ENCODE results near the gene TREX2.

DNA sequence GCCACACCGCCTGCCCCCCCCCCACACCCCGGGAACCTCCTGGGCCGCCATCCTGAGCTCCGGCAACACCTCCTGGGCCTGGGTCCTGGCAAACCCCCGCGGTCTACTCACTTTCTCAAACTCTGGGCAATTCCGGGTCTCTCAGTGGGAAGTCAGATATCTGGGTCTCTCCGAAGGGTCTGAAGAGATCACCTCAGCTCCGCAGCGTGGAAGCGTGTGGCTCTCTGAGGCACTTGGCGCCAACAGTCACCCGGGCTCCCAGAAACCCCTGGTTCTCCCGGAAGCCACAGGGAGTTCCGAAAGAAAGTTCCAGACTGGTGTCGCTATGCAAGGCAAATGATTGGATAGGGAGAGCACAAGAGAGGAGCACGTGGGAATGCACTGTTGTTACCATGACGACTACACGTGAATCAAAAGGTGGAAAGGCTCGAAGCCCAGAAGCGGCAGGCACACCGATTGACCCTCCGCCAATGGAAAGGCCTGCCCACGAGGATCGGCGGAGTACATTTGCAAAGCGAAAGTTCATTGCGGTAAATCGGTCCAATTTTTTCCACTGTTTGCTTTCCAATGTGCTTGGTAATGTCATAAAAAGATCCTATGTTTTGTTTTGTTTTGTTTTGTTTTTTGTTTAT, 44.6 kb downstream of the TREX2 start, which contains the start of gene PNMA6E:
- TF ChIP-seq, protein P1, sequence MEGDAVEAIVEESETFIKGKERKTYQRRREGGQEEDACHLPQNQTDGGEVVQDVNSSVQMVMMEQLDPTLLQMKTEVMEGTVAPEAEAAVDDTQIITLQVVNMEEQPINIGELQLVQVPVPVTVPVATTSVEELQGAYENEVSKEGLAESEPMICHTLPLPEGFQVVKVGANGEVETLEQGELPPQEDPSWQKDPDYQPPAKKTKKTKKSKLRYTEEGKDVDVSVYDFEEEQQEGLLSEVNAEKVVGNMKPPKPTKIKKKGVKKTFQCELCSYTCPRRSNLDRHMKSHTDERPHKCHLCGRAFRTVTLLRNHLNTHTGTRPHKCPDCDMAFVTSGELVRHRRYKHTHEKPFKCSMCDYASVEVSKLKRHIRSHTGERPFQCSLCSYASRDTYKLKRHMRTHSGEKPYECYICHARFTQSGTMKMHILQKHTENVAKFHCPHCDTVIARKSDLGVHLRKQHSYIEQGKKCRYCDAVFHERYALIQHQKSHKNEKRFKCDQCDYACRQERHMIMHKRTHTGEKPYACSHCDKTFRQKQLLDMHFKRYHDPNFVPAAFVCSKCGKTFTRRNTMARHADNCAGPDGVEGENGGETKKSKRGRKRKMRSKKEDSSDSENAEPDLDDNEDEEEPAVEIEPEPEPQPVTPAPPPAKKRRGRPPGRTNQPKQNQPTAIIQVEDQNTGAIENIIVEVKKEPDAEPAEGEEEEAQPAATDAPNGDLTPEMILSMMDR (IDR thresholded peaks at IDR 0.05) = no peak
- TF ChIP-seq POLR2A (IDR thresholded peaks at IDR 0.05) = no peak
